Subcutaneous abdominal adipose tissue (tissue), 5 donors: Measurements from ENCODE around the gene ZSCAN22.

Source experiments
- H3K27ac ChIP-seq: one replicate; pipeline ENCODE4 v1.7.0; 2013; ENCODE audit warnings: low read depth, mild to moderate bottlenecking, inconsistent platforms, low read length, moderate library complexity
- H3K27me3 ChIP-seq, 5 donors: one replicate each; pipeline ENCODE4 v1.7.0; 2013; ENCODE audit warnings: low read length in 5 of 5, inconsistent platforms in 1 of 5; ENCODE audit not compliant: control insufficient read depth in 5 of 5, insufficient read depth in 4 of 5
- H3K36me3 ChIP-seq, 5 donors: one replicate each; pipeline ENCODE4 v1.7.0; 2013; ENCODE audit warnings: low read length in 5 of 5; ENCODE audit not compliant: control insufficient read depth in 5 of 5, insufficient read depth in 5 of 5
- H3K4me1 ChIP-seq, 5 donors: one replicate each; pipeline ENCODE4 v1.7.0; 2013; ENCODE audit warnings: low read length in 5 of 5, mild to moderate bottlenecking in 3 of 5, moderate library complexity in 1 of 5; ENCODE audit not compliant: control insufficient read depth in 5 of 5, insufficient read depth in 5 of 5
- H3K4me3 ChIP-seq, 5 donors: one replicate each; pipeline ENCODE4 v1.7.0; 2013; ENCODE audit warnings: low read length in 5 of 5, low read depth in 1 of 5
- H3K9ac ChIP-seq, 5 donors: one replicate each; pipeline ENCODE4 v1.7.0; 2013; ENCODE audit warnings: low read length in 5 of 5, mild to moderate bottlenecking in 4 of 5, moderate library complexity in 3 of 5
- H3K9me3 ChIP-seq, 5 donors: one replicate each; pipeline ENCODE4 v1.7.0; 2013; ENCODE audit warnings: low read length in 5 of 5; ENCODE audit not compliant: control insufficient read depth in 5 of 5
- donor health status: healthy.
- donor health status: healthy.
- donor health status: healthy.
- donor health status: healthy.
- donor health status: healthy.

The ZSCAN22 gene

DNA sequence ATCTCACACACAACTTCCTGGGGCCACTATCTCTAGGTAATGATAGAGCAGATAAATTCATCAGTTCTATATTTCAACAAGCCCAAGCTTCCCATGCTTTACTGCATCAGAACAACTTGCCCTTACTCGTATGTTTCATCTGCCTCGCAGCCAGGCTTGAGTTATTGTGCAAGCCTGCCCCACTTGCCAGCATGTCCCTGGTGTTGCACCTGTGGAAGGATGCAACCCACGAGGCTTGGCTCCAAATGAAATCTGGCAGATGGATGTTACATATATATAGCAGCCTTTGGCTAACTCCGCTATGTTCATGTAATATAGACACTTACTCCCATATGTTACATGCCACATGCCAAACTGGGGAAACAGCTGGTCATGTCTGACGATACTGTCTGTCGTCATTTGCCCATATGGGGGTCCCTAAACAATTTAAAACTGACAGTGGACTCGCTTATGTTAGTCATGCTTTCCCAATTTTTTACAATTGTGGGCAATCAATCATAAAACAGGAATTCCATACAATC, 15.4 kb upstream of the ZSCAN22 start:
- Histone ChIP-seq H3K4me1 (peaks cover 0 to 7% (median under 1%) of the 10 kb centered on the region in 5 donors), H3K9me3 (no peaks in the 10 kb centered on the region), H3K27me3 (no peaks in the 10 kb centered on the region), H3K9ac (no peak overlapping the region), H3K4me3 (no peak overlapping the region), H3K27ac (no peak overlapping the region), H3K36me3 (peaks cover 24 to 69% (median 55%) of the 10 kb centered on the region in 5 donors)

- no peaks in the 10 kb centered on the region for H3K9me3 ChIP-seq
- no peak overlapping the region for H3K27ac ChIP-seq
- H3K4me1 ChIP-seq = peaks cover 0 to 3% (median 0%) of the 10 kb centered on the region in 5 donors
- H3K27me3 ChIP-seq = no peaks in the 10 kb centered on the region
- peaks cover 8 to 63% (median 53%) of the 10 kb centered on the region in 5 donors for H3K36me3 ChIP-seq
- H3K4me3 ChIP-seq = no peak overlapping the region
- no peak overlapping the region for H3K9ac ChIP-seq
Measured at GRCh38 chr19:58315580-58315979, 11.2 kb upstream of the ZSCAN22 start.

DNA sequence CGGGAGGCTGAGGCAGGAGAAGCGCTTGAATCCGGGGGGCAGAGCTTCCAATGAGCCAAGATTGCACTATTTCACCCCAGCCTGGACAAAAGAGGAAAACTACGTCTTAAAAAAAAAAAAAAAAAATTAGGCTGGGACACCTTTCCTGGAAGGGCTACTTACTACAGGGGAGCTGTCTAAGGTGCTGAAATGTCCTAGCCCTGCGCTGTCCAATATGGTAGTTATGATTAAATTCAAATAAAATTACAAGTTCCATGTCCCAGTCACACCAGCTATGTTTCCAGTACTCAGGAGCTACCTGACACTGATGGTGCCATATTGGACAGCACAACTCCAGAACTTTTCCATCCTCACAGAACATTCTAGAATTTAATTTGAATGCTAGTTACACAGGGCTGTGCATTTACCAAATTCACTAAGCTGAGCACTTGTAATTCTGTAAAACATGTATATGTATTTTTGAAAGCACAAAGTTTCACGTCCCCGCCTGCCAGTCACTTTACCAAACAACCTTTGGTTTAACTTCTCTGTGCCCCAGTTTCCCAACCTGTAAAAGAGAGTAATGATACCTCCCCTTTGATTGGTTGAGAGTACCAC, 9.2 kb upstream of the ZSCAN22 start:
- H3K36me3 ChIP-seq = peaks cover 8 to 56% (median 43%) of the 10 kb centered on the region in 5 donors
- H3K4me1 ChIP-seq = peaks cover 0 to 3% (median 0%) of the 10 kb centered on the region in 5 donors
- no peak overlapping the region for H3K4me3 ChIP-seq
- H3K9me3 ChIP-seq = no peaks in the 10 kb centered on the region
- no peaks in the 10 kb centered on the region for H3K27me3 ChIP-seq
- H3K27ac ChIP-seq = no peak overlapping the region
- H3K9ac ChIP-seq = no peak overlapping the region

DNA sequence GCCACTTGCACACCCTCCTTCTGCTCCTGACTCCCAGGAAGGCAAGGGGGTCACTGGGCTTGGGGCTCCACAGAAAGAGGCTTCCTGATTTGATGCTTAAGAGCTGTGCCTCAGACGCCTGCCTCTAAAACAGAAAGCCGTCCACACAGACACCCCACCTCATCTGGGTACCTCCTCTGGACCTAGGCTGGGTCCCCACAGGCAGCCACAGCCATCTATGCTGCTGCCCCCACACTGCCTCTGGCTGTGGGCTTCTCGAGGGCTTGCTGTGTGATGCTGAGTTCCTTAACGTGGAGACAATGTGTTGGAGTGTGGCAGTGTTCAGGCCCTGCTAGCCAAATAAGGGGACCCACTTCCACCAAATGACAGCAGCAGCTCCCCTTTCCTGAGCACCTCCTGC, 8.5 kb upstream of the ZSCAN22 start:
- Histone ChIP-seq H3K9ac (no peak overlapping the region), H3K4me3 (no peak overlapping the region), H3K4me1 (peaks cover 0 to 3% (median 0%) of the 10 kb centered on the region in 5 donors), H3K27ac (no peak overlapping the region), H3K36me3 (peaks cover 8 to 49% (median 39%) of the 10 kb centered on the region in 5 donors), H3K27me3 (no peaks in the 10 kb centered on the region), H3K9me3 (no peaks in the 10 kb centered on the region)

GRCh38 chr19:58319241-58319640, 7.6 kb upstream of the ZSCAN22 start:
- Histone ChIP-seq H3K4me3 (no peak overlapping the region), H3K27ac (no peak overlapping the region), H3K9me3 (no peaks in the 10 kb centered on the region), H3K4me1 (peaks cover 0 to 3% (median 0%) of the 10 kb centered on the region in 5 donors), H3K36me3 (peaks cover 3 to 40% (median 29%) of the 10 kb centered on the region in 5 donors), H3K9ac (no peak overlapping the region), H3K27me3 (no peaks in the 10 kb centered on the region)

- no peaks in the 10 kb centered on the region for H3K9me3 ChIP-seq
- H3K36me3 ChIP-seq = peaks cover 0 to 10% (median 7%) of the 10 kb centered on the region in 5 donors
- H3K4me3 ChIP-seq = peak overlapping the region; percentile 86 to 99 (median 88)
- H3K9ac ChIP-seq = peak overlapping the region in 2 of 5 donors; percentile 87 to 93
- no peaks in the 10 kb centered on the region for H3K27me3 ChIP-seq
- peaks cover 10 to 35% (median 26%) of the 10 kb centered on the region in 5 donors for H3K4me1 ChIP-seq
- no peak overlapping the region for H3K27ac ChIP-seq
Measured at GRCh38 chr19:58325311-58326022, 1.3 kb upstream of the ZSCAN22 start.

- peaks cover 10 to 38% (median 26%) of the 10 kb centered on the region in 5 donors for H3K4me1 ChIP-seq
- H3K4me3 ChIP-seq = peak overlapping the region; percentile 86 to 99 (median 88)
- peak overlapping the region; percentile 56 to 93 (median 87) for H3K9ac ChIP-seq
- H3K27ac ChIP-seq = peak overlapping the region; percentile 82
- no peaks in the 10 kb centered on the region for H3K27me3 ChIP-seq
- H3K9me3 ChIP-seq = no peaks in the 10 kb centered on the region
- H3K36me3 ChIP-seq = peaks cover 0 to 10% (median 7%) of the 10 kb centered on the region in 5 donors
Measured at GRCh38 chr19:58326501-58326913, 287 bp upstream of the ZSCAN22 start.

DNA sequence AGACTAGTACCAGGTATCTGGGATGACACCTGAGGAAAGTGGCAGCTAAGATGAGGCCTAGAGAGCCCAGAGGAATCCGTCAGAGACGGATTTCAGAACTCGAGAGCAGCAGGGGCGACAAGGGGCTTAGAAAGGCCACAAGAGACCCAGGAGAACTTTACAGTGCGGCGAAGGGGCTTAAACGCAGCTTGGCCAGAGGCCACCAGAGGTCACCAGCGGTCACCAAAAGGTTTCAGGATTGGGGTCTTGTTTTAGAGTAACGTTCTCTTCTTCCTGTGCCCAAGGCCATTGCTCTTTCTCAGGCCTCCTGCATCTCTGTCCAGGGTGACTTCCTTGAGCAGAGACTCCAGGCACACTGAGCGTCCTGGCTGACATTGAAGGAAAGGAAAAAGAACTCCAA, 2.2 kb downstream of the ZSCAN22 start:
- Histone ChIP-seq H3K4me3 (no peak overlapping the region), H3K27me3 (no peaks in the 10 kb centered on the region), H3K9ac (no peak overlapping the region), H3K36me3 (no peaks in the 10 kb centered on the region), H3K27ac (no peak overlapping the region), H3K9me3 (no peaks in the 10 kb centered on the region), H3K4me1 (peaks cover 10 to 38% (median 26%) of the 10 kb centered on the region in 5 donors)

DNA sequence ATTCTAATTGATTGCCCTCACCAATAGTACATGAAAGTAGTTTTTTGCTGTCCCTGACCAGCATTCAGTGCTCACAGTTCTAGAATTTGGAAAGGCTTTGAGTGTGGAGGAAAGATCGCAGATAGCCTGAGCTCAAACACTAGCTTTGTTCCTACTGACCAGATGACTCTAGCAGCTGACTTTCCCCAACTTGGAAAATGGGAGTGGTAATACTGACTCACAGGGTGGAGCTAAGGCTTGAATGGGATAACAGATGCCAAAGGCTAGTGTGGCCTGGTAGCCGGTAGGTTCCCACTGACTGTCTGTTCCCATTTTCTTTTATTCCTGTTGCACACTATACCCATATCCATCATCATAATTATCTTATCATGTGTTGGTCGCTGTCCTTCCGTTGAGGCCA, 3.7 kb downstream of the ZSCAN22 start:
- Histone ChIP-seq H3K9ac (peak overlapping the region in 1 of 5 donors; percentile 1), H3K4me1 (peaks cover 10 to 35% (median 24%) of the 10 kb centered on the region in 5 donors), H3K27me3 (no peaks in the 10 kb centered on the region), H3K9me3 (no peaks in the 10 kb centered on the region), H3K36me3 (peaks cover 0 to 11% (median 9%) of the 10 kb centered on the region in 5 donors), H3K27ac (no peak overlapping the region), H3K4me3 (no peak overlapping the region)

- Histone ChIP-seq H3K9ac (no peak overlapping the region), H3K27ac (no peak overlapping the region), H3K4me3 (no peak overlapping the region), H3K9me3 (no peaks in the 10 kb centered on the region), H3K4me1 (peaks cover 0 to 19% (median 7%) of the 10 kb centered on the region in 5 donors), H3K36me3 (peaks cover 0 to 29% (median 28%) of the 10 kb centered on the region in 5 donors), H3K27me3 (no peaks in the 10 kb centered on the region)
Measured at GRCh38 chr19:58332697-58333096, 5.9 kb downstream of the ZSCAN22 start.
